Right lobe of liver (tissue), 6 donors: ENCODE data around the gene ZNF438. TPM values are rescaled to one million over a fixed set of nuclear protein-coding genes. Genes with fewer than 3 reads are reported as not detected.

Experiments used
- ATAC-seq, 4 donors: fragments of 200-7000 bp; cut with Tn5 transposase; one replicate each; pipeline ENCODE4 v1.9.1; 2020; ENCODE audit warnings: mild to moderate bottlenecking in 4 of 4, moderate library complexity in 4 of 4
- DNase-seq, 3 donors: peaks; one replicate each; pipeline ENCODE4 v3.0.0-alpha.2; 2020
- H3K27ac ChIP-seq, 3 donors: fragments of 200-600 bp; one replicate each; pipeline ENCODE4 v1.8.0; 2022
- H3K27me3 ChIP-seq, 2 donors: fragments of 200-600 bp; one replicate each; pipeline ENCODE4 v1.8.0; 2022
- H3K36me3 ChIP-seq, 4 donors: fragments of 200-600 bp; sonication (generic) in 1 of 4; one replicate each; pipeline versions ENCODE4 v1.5.1 to v1.8.0; 2017 to 2022; ENCODE audit warnings: control low read depth in 1 of 4
- H3K4me1 ChIP-seq, 4 donors: fragments of 200-600 bp; sonication (generic) in 1 of 4; one replicate each; pipeline versions ENCODE4 v1.5.1 to v1.8.0; 2017 to 2022; ENCODE audit warnings: control low read depth in 1 of 4
- H3K4me3 ChIP-seq, 3 donors: fragments of 200-600 bp; one replicate each; pipeline ENCODE4 v1.8.0; 2022
- H3K9me3 ChIP-seq, 4 donors: fragments of 200-600 bp; sonication (generic) in 1 of 4; one replicate each; pipeline versions ENCODE4 v1.5.1 to v1.8.0; 2017 to 2022; ENCODE audit warnings: control low read depth in 1 of 4
- CTCF ChIP-seq, 4 donors: fragments of 200-600 bp in 3 of 4; fragments of 450-650 bp in 1 of 4; IDR thresholded peaks; one replicate each; pipeline versions ENCODE4 v1.5.1 to v1.8.0; 2016 to 2022; ENCODE audit warnings: antibody characterized with exemption in 4 of 4, mild to moderate bottlenecking in 2 of 4
- POLR2A ChIP-seq: fragments of 450-650 bp; IDR thresholded peaks from one replicate; pipeline ENCODE4 v1.6.1; 2017; ENCODE audit warnings: antibody characterized with exemption, mild to moderate bottlenecking
- WGBS: methylation state at CpG from one replicate; pipeline ENCODE4 v1.1.6; 2018; ENCODE audit warnings: low coverage, low lambda C conversion rate; ENCODE audit not compliant: insufficient coverage; ENCODE audit errors: missing lambda C conversion rate; 5-methylcytosine and 5-hydroxymethylcytosine counted together
- intact Hi-C, 2 donors: fragments of 100-400 bp; cut with DNase I; formaldehyde crosslinking; loops; one replicate each; pipeline versions ENCODE4 v1.11.2 to v1.14.1; 2022
- total RNA-seq, 6 experiments: library from RNA; depleted of rRNA in 2 of 6; stranded (reverse); fragments of >200 nt in 2 of 6; fragmentation: NEBNext Ultra II Directional in 3 of 6; extraction: Animal tissue kit (Norgen Biotek cat#: 25700) in 3 of 6; gene quantifications; one replicate each; pipeline versions ENCODE4 v1.1.0 to v1.2.4, GENCODE V29; 2016 to 2023
- donor health status: DM: no; HTN: yes; CAD: no.
- donor health status: DM: no; HTN: no; CAD: no.
- donor health status: DM: no; HTN: no; CAD: no.
- donor health status: DM: no; HTN: yes; CAD: no.
- donor health status: DM: no; HTN: yes; CAD: no.

Gene ZNF438
- total RNA-seq, 6 experiments from 2014 or later, result 2.5 to 5.2 (median 3.3) TPM

GRCh38 chr10:30830315-30831230 lies 201.1 kb downstream of the ZNF438 start:
- Histone ChIP-seq H3K9me3 (no peaks in the 10 kb centered on the region), H3K4me3 (no peak overlapping the region), H3K27ac (no peak overlapping the region), H3K4me1 (no peaks in the 10 kb centered on the region), H3K36me3 (no peaks in the 10 kb centered on the region), H3K27me3 (no peaks in the 10 kb centered on the region)
- TF ChIP-seq CTCF (IDR thresholded peaks at IDR 0.05) (no peak), POLR2A (no peak)
- ATAC-seq (no peak), DNase-seq (no peak)
- intact Hi-C loops, result no loop called here
- 51% methylated on average over 10 of the region's 14 CpGs for WGBS

- TF ChIP-seq CTCF (IDR thresholded peaks at IDR 0.05), result no peak
- TF ChIP-seq POLR2A, result no peak
- 51% methylated on average over 3 of the region's 3 CpGs for WGBS
- DNase-seq, result no peak
- Histone ChIP-seq H3K27ac (no peak overlapping the region), H3K36me3 (no peaks in the 10 kb centered on the region), H3K9me3 (no peaks in the 10 kb centered on the region), H3K4me3 (no peak overlapping the region), H3K4me1 (no peaks in the 10 kb centered on the region), H3K27me3 (no peaks in the 10 kb centered on the region)
- intact Hi-C loops, result no loop called here
- ATAC-seq, result no peak
Measured at GRCh38 chr10:30829901-30830300, 201.8 kb downstream of the ZNF438 start.

DNA sequence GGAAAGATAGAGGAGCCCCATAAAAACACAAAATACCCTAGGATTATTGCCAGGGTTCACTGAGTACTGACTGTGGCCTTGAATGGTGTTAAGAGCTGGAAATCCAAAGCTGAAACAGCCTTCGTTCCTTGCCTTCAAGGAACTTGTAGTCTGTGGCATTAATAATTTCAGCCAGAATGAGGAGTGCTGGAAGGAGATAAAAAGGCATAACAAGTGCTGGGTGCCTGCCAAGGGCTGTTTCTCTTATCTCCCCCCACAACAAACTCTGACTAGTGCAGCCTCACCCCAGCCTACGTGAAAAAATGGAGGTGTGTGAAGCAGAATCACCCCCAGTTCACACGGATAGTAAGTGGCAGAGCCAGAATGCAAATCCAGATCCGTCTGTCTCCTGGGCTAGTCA lies 203.0 kb downstream of the ZNF438 start:
- Histone ChIP-seq H3K36me3 (no peaks in the 10 kb centered on the region), H3K4me3 (no peak overlapping the region), H3K4me1 (no peaks in the 10 kb centered on the region), H3K9me3 (no peaks in the 10 kb centered on the region), H3K27ac (no peak overlapping the region), H3K27me3 (no peaks in the 10 kb centered on the region)
- intact Hi-C loops, result no loop called here
- WGBS, result 75% methylated on average over 3 of the region's 4 CpGs
- no peak for DNase-seq
- ATAC-seq, result peak in 1 of 4 donors; percentile 28
- no peak for TF ChIP-seq POLR2A
- TF ChIP-seq CTCF (IDR thresholded peaks at IDR 0.05), result no peak

DNA sequence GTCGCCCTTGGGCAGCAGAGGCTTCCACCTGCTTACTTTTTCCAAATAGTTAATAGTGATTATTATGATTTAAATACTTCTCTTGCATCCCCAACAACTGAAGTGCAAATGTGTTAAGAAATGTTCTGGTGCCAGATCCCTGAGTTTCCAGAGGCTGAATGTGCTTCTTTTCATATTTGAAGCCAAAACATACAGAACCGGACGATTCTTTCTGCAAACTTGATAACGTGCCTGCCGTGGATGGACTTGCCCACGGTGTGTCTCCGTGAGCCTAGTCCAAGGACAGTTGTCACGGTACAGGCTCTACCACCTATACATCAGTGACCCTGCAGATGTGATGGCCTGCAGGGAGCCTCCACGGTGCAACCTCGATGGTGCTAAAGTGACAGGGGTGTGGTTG lies 203.5 kb downstream of the ZNF438 start:
- Histone ChIP-seq H3K27me3 (no peaks in the 10 kb centered on the region), H3K9me3 (no peaks in the 10 kb centered on the region), H3K27ac (no peak overlapping the region), H3K4me1 (no peaks in the 10 kb centered on the region), H3K36me3 (no peaks in the 10 kb centered on the region), H3K4me3 (no peak overlapping the region)
- no peak for ATAC-seq
- 44% methylated on average over 5 of the region's 10 CpGs for WGBS
- no peak for TF ChIP-seq CTCF (IDR thresholded peaks at IDR 0.05)
- no peak for TF ChIP-seq POLR2A
- no peak for DNase-seq
- intact Hi-C loops, result no loop called here
